GM10248 (cell line): ENCODE data around the gene GPD2.

Experiments used
- CTCF ChIA-PET: fragments of 300-600 bp; sonication (Branson Sonifier 250); formaldehyde crosslinking; extraction: SDS; loops from one replicate; lab custom pipeline; 2021; ENCODE audit warnings: antibody characterized with exemption; lab: Yijun Ruan, JAX
- POLR2A ChIA-PET: fragments of 350-650 bp; sonication (Branson Sonifier 250); formaldehyde crosslinking; extraction: SDS; loops from one replicate; lab custom pipeline; 2020; ENCODE audit warnings: antibody characterized with exemption; lab: Yijun Ruan, JAX
- DNase-seq: peaks from one replicate; pipeline ENCODE4 v3.0.0; 2012; ENCODE audit errors: extremely low spot score
- TF ChIP-seq, protein P1 (sequence below): IDR thresholded peaks from 2 replicates; pipeline ENCODE4 v1.5.1; 2012; ENCODE audit warnings: mild to moderate bottlenecking, low read depth; ENCODE audit errors: extremely low read depth, missing control alignments, control extremely low read depth

The GPD2 gene

DNA sequence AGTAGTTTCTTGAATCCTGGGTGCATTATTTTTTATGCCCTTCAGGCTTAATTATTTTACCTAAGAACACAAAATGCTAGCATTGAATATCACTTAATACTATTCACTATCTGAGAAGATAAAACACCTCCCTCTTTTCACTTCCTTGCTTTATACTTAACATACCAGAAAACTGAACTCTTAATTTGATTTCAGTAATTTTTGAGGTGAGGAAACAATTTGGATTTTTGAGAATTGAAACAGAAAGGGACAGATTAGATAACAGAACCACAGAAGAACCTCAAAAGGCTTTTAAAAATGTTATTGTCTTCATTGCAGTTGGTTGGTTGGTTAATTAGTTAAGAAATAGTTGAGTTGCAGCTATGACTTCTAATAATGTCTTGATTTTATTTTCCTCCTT, 69.5 kb downstream of the GPD2 start:
- ChIA-PET CTCF (interaction anchor here (1.0 to 1.5 kb wide), 2 partner anchors 9 to 44 kb away, joined by 3 read pairs; no protein-coding TSS in a partner anchor), POLR2A (no interaction called here)
- DNase-seq: no peak
- TF ChIP-seq, protein P1, sequence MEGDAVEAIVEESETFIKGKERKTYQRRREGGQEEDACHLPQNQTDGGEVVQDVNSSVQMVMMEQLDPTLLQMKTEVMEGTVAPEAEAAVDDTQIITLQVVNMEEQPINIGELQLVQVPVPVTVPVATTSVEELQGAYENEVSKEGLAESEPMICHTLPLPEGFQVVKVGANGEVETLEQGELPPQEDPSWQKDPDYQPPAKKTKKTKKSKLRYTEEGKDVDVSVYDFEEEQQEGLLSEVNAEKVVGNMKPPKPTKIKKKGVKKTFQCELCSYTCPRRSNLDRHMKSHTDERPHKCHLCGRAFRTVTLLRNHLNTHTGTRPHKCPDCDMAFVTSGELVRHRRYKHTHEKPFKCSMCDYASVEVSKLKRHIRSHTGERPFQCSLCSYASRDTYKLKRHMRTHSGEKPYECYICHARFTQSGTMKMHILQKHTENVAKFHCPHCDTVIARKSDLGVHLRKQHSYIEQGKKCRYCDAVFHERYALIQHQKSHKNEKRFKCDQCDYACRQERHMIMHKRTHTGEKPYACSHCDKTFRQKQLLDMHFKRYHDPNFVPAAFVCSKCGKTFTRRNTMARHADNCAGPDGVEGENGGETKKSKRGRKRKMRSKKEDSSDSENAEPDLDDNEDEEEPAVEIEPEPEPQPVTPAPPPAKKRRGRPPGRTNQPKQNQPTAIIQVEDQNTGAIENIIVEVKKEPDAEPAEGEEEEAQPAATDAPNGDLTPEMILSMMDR: no peak

GRCh38 chr2:156511122-156511521, 74.9 kb downstream of the GPD2 start:
- no peak for DNase-seq
- POLR2A ChIA-PET: no interaction called here
- CTCF ChIA-PET: no interaction called here
- TF ChIP-seq, protein P1: no peak

DNA sequence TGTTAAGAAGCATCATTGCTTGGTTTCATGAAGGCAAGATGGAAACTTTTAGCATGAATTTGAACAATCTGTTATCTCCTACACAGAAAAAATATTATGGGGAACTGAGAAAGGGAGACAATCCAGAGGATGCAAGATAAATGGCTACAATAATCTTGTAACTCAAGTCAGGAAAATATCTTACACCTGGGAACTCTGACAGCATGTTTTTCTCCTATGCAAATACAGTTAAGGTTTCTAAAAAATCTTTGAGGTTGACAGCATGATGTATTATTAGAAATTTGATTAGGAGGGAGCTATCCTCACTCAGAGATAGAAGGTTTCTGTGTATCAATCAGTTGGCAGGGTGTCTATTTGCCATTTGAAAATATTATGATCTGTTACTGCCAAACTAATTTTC, 75.6 kb downstream of the GPD2 start:
- TF ChIP-seq, protein P1: no peak
- POLR2A ChIA-PET: no interaction called here
- CTCF ChIA-PET: interaction anchor here (1.0 to 1.6 kb wide), 5 partner anchors 10 to 112 kb away, joined by 3 to 5 read pairs (median 3); no protein-coding TSS in a partner anchor
- DNase-seq: no peak

DNA sequence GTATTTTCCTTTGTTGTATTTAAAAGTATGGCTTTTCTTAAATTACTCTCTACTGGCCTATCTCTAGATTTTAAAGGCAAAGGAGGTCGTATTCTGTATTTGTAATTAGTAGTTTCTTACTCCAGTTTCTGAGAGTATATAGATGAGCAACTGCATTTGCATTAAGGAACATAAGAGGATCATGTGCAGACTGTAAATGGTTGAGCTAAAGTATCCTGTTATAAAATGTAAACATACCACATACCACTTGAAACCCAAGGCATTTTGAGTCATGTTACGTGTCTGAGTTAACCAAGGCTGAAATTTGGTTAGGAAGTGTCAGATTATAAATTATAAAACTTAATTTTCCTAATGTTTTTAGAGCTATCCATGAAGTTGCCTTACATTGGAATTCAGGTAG, 76.3 kb downstream of the GPD2 start:
- CTCF ChIA-PET: interaction anchor here (1.0 to 1.6 kb wide), 5 partner anchors 10 to 113 kb away, joined by 3 to 5 read pairs (median 3); no protein-coding TSS in a partner anchor
- POLR2A ChIA-PET: no interaction called here
- DNase-seq: no peak
- TF ChIP-seq, protein P1: no peak

DNA sequence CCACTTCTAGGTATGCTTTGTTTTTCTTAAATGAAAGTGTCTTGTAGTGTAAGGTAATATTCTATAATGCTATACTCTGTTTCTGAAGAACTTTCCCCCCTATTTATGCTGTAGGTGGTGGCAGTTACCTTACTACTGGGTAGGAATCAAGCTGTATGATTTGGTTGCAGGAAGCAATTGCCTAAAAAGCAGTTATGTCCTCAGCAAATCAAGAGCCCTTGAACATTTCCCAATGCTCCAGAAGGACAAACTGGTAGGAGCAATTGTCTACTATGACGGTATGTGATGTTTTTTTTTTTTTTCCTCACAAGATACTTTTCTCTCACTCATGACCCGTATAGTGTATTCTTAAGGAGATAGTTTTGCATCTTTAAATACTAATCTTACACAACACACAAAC, 77.0 kb downstream of the GPD2 start:
- TF ChIP-seq, protein P1: no peak
- DNase-seq: no peak
- ChIA-PET POLR2A (no interaction called here), CTCF (interaction anchor here (1.2 to 1.5 kb wide), 2 partner anchors 72 to 113 kb away, joined by 3 to 4 read pairs; no protein-coding TSS in a partner anchor)

GRCh38 chr2:156517419-156517818, 81.2 kb downstream of the GPD2 start:
- TF ChIP-seq, protein P1: no peak
- ChIA-PET POLR2A (no interaction called here), CTCF (interaction anchor here (1.1 to 1.6 kb wide), 3 partner anchors 9 to 21 kb away, joined by 3 to 4 read pairs (median 3); no protein-coding TSS in a partner anchor)
- no peak for DNase-seq
